Measurements from ENCODE around the gene TMEM132A. TPM values are rescaled to one million over a fixed set of nuclear protein-coding genes. Genes with fewer than 3 reads are reported as not detected.

Gene TMEM132A
- polyA plus RNA-seq, 1 of the 3 experiments (the other 2 are of a cell fraction) = 66.9 TPM

GRCh38 chr11:60899046-60899936 is 25.0 kb upstream of the TMEM132A start:
- WGBS (ENCODE audit: low lambda C conversion rate) = 59% methylated on average over 12 of the region's 12 CpGs
- POLR2A ChIA-PET = interaction anchor here (1.0 kb wide), 2 partner anchors 10 to 67 kb away, joined by 3 to 4 read pairs; no protein-coding TSS in a partner anchor
- Histone ChIP-seq H3F3A (replicated peaks; ENCODE audit: insufficient read depth) (peaks cover 13% of the 10 kb centered on the region), H3K27ac (ENCODE audit: low read depth in 2 of 2, low read length in 1 of 2) (no peak overlapping the region), H3K9me2 (no peaks in the 10 kb centered on the region), H4K20me1 (ENCODE audit: insufficient read depth) (peaks cover 14% of the 10 kb centered on the region), H3K4me2 (no peak overlapping the region), H2AFZ (ENCODE audit: low read depth) (no peak overlapping the region), H3K9ac (no peak overlapping the region), H3K36me3 (replicated peaks in 1 of 2; ENCODE audit: control insufficient read depth in 1 of 2, insufficient read depth in 2 of 2, low read length in 1 of 2) (peaks cover 72 to 93% of the 10 kb centered on the region in 2 experiments), H3K9me3 (no peaks in the 10 kb centered on the region), H3K4me3 (ENCODE audit: low read depth in 2 of 2, low read length in 1 of 2) (no peak overlapping the region; a peak in 1 of 4 replicates), H3K79me2 (ENCODE audit: insufficient read depth) (peaks cover 24% of the 10 kb centered on the region), H3K27me3 (ENCODE audit: insufficient read depth) (no peaks in the 10 kb centered on the region), H3K4me1 (ENCODE audit: control insufficient read depth in 1 of 2, insufficient read depth in 2 of 2, low read depth in 1 of 2, low read length in 1 of 2) (peaks cover 0 to 1% of the 10 kb centered on the region in 2 experiments; a peak in 1 of 4 replicates)
- DNase-seq = peak; percentile 69
- CTCF ChIA-PET = interaction anchor here (0.6 to 21.9 kb wide), 40 partner anchors 8 to 288 kb away, joined by 3 to 550 read pairs (median 4); partner anchors contain the start of genes CCDC86, PTGDR2, TMEM109 and TMEM132A
- TF ChIP-seq SMC3 (IDR thresholded peaks at IDR 0.05; ENCODE audit: low read depth, low read length) (peak; percentile 82), FOXJ3 (CRISPR knock-in tag; IDR thresholded peaks at IDR 0.05) (no peak), RAD21 (IDR thresholded peaks at IDR 0.05; ENCODE audit: low read length) (peak; percentile 71), POLR2AphosphoS5 (IDR thresholded peaks at IDR 0.05; ENCODE audit: low read depth, low read length) (no peak), CTCF (IDR thresholded peaks at IDR 0.05) (peak; percentile 95), USF1 (IDR thresholded peaks at IDR 0.05; ENCODE audit: borderline replicate concordance, low read depth) (no peak)

GRCh38 chr11:60899977-60900376 is 24.3 kb upstream of the TMEM132A start:
- ChIA-PET POLR2A (interaction anchor here (1.0 kb wide), 2 partner anchors 11 to 68 kb away, joined by 3 to 4 read pairs; no protein-coding TSS in a partner anchor), CTCF (interaction anchor here (0.6 to 21.9 kb wide), 39 partner anchors 8 to 287 kb away, joined by 3 to 550 read pairs (median 6); partner anchors contain the start of genes CCDC86, PTGDR2, TMEM109 and TMEM132A)
- Histone ChIP-seq H3K4me1 (ENCODE audit: control insufficient read depth in 1 of 2, insufficient read depth in 2 of 2, low read depth in 1 of 2, low read length in 1 of 2) (peaks cover 0 to 8% of the 10 kb centered on the region in 2 experiments; a peak in 2 of 4 replicates), H3K4me3 (ENCODE audit: low read depth in 2 of 2, low read length in 1 of 2) (no peak overlapping the region), H3K79me2 (ENCODE audit: insufficient read depth) (peaks cover 31% of the 10 kb centered on the region), H3K9me3 (no peaks in the 10 kb centered on the region), H2AFZ (ENCODE audit: low read depth) (no peak overlapping the region), H3K9ac (no peak overlapping the region), H3F3A (replicated peaks; ENCODE audit: insufficient read depth) (peaks cover 13% of the 10 kb centered on the region), H3K27me3 (ENCODE audit: insufficient read depth) (no peaks in the 10 kb centered on the region), H4K20me1 (ENCODE audit: insufficient read depth) (peaks cover 21% of the 10 kb centered on the region), H3K27ac (ENCODE audit: low read depth in 2 of 2, low read length in 1 of 2) (no peak overlapping the region), H3K4me2 (no peak overlapping the region), H3K9me2 (no peaks in the 10 kb centered on the region), H3K36me3 (replicated peaks in 1 of 2; ENCODE audit: control insufficient read depth in 1 of 2, insufficient read depth in 2 of 2, low read length in 1 of 2) (peaks cover 66 to 89% of the 10 kb centered on the region in 2 experiments)
- whole genome bisulfite sequencing (ENCODE audit: low lambda C conversion rate) = 80% methylated on average over 4 of the region's 4 CpGs
- DNase-seq = no peak
- TF ChIP-seq PBX3 (IDR thresholded peaks at IDR 0.05) (no peak), TEAD4 (IDR thresholded peaks at IDR 0.05; ENCODE audit: borderline replicate concordance, insufficient read depth) (no peak), MAX (IDR thresholded peaks at IDR 0.05; ENCODE audit: low read depth) (no peak), CHD2 (IDR thresholded peaks at IDR 0.05; ENCODE audit: low read length, partially characterized antibody) (no peak), MEF2A (IDR thresholded peaks at IDR 0.05; ENCODE audit: borderline replicate concordance, low read depth) (no peak), USF2 (IDR thresholded peaks at IDR 0.05; ENCODE audit: borderline replicate concordance, low read depth, low read length) (no peak), RXRA (IDR thresholded peaks at IDR 0.05; ENCODE audit: borderline replicate concordance, low read depth) (no peak), NRF1 (IDR thresholded peaks at IDR 0.05; ENCODE audit: low read depth, low read length) (no peak), REST (IDR thresholded peaks at IDR 0.05; ENCODE audit: low read depth, low read length) (no peak), FOXJ3 (CRISPR knock-in tag; IDR thresholded peaks at IDR 0.05) (no peak), TCF12 (IDR thresholded peaks at IDR 0.05) (no peak)
